WTC11 (cell line): ENCODE data around the gene DUSP22. TPM values are rescaled to one million over a fixed set of nuclear protein-coding genes. Genes with fewer than 3 reads are reported as not detected.
"Not testable (repeated sequence)": the region's sequence is repeated elsewhere in the genome, so short reads cannot be mapped to it uniquely, and the experiment has no call there.

Experiments used
- ATAC-seq: fragments of 200-7000 bp; cut with Tn5 transposase; 2 replicates; pipeline ENCODE4 v1.10.0; 2021; ENCODE audit warnings: mild to moderate bottlenecking, moderate library complexity
- CTCF ChIA-PET: fragments of 300-600 bp; sonication (Branson Sonifier 250); formaldehyde crosslinking; loops from one replicate; lab custom pipeline; 2021; ENCODE audit warnings: antibody characterized with exemption; lab: Charles Lee
- POLR2A ChIA-PET: fragments of 350-600 bp; sonication (Branson Sonifier 250); formaldehyde crosslinking; loops from one replicate; lab custom pipeline; 2021; ENCODE audit warnings: antibody characterized with exemption; lab: Charles Lee
- DNase-seq: peaks from one replicate; pipeline ENCODE4 v3.0.0; 2021; ENCODE audit warnings: low spot score
- H3K27ac Mint-ChIP-seq: 2 replicates; pipeline ENCODE4 v1.8.0; 2021; ENCODE audit warnings: mixed read lengths
- H3K27me3 Mint-ChIP-seq: 2 replicates; pipeline ENCODE4 v1.8.0; 2021; ENCODE audit warnings: low read depth, mild to moderate bottlenecking, moderate library complexity, mixed read lengths
- H3K36me3 Mint-ChIP-seq: 2 replicates; pipeline ENCODE4 v1.8.0; 2021; ENCODE audit warnings: mixed read lengths
- H3K4me1 Mint-ChIP-seq: 2 replicates; pipeline ENCODE4 v1.8.0; 2022; ENCODE audit warnings: mixed read lengths
- H3K4me3 Mint-ChIP-seq: 2 replicates; pipeline ENCODE4 v1.8.0; 2021; ENCODE audit warnings: mild to moderate bottlenecking, moderate library complexity, mixed read lengths
- H3K9me3 Mint-ChIP-seq: 2 replicates; pipeline ENCODE4 v1.8.0; 2021; ENCODE audit warnings: mixed read lengths
- AFF4 ChIP-seq: sonication (generic); formaldehyde crosslinking; IDR thresholded peaks from 2 replicates; pipeline ENCODE4 v1.8.1; 2023; ENCODE audit warnings: mild to moderate bottlenecking, missing genetic modification reagents, borderline replicate concordance
- CBFB ChIP-seq: sonication (generic); formaldehyde crosslinking; IDR thresholded peaks from 2 replicates; pipeline ENCODE4 v1.8.1; 2022; ENCODE audit warnings: mild to moderate bottlenecking, low read depth, missing genetic modification reagents
- CREB1 ChIP-seq: sonication (generic); formaldehyde crosslinking; IDR thresholded peaks from 2 replicates; pipeline ENCODE4 v1.8.0; 2023; ENCODE audit warnings: mild to moderate bottlenecking, missing genetic modification reagents
- FOXJ3 ChIP-seq: sonication (generic); formaldehyde crosslinking; IDR thresholded peaks from 2 replicates; pipeline ENCODE4 v1.9.0; 2021; ENCODE audit warnings: missing genetic modification reagents, mild to moderate bottlenecking, borderline replicate concordance
- FOXP4 ChIP-seq: sonication (generic); formaldehyde crosslinking; IDR thresholded peaks from 2 replicates; pipeline ENCODE4 v1.8.0; 2022; ENCODE audit warnings: mild to moderate bottlenecking, missing genetic modification reagents
- IRF1 ChIP-seq: sonication (generic); formaldehyde crosslinking; IDR thresholded peaks from 2 replicates; pipeline ENCODE4 v1.8.0; 2023; ENCODE audit warnings: missing genetic modification reagents
- MAX ChIP-seq: sonication (generic); formaldehyde crosslinking; IDR thresholded peaks from 2 replicates; pipeline ENCODE4 v1.8.0; 2022; ENCODE audit warnings: mild to moderate bottlenecking, missing genetic modification reagents
- SMAD3 ChIP-seq: sonication (generic); formaldehyde crosslinking; IDR thresholded peaks from 2 replicates; pipeline ENCODE4 v1.8.0; 2022; ENCODE audit warnings: missing genetic modification reagents, mild to moderate bottlenecking, borderline replicate concordance
- SP1 ChIP-seq: sonication (generic); formaldehyde crosslinking; conservative IDR thresholded peaks from 2 replicates; pipeline ENCODE4 v1.8.1; 2022; ENCODE audit warnings: missing genetic modification reagents
- TCF7 ChIP-seq: sonication (generic); formaldehyde crosslinking; IDR thresholded peaks from 2 replicates; pipeline ENCODE4 v1.8.0; 2022; ENCODE audit warnings: mild to moderate bottlenecking, low read depth, missing genetic modification reagents, moderate library complexity
- TP53 ChIP-seq: sonication (generic); formaldehyde crosslinking; IDR thresholded peaks from 2 replicates; pipeline ENCODE4 v1.8.1; 2023; ENCODE audit warnings: mild to moderate bottlenecking, missing genetic modification reagents
- ZNF138 ChIP-seq: sonication (generic); formaldehyde crosslinking; conservative IDR thresholded peaks from 2 replicates; pipeline ENCODE4 v1.8.1; 2022; ENCODE audit warnings: mild to moderate bottlenecking, moderate library complexity, missing genetic modification reagents
- ZNF232 ChIP-seq: sonication (generic); formaldehyde crosslinking; IDR thresholded peaks from 2 replicates; pipeline ENCODE4 v1.8.0; 2022; ENCODE audit warnings: mild to moderate bottlenecking, missing genetic modification reagents
- ZNF317 ChIP-seq: sonication (generic); formaldehyde crosslinking; IDR thresholded peaks from 2 replicates; pipeline ENCODE4 v1.8.1; 2023; ENCODE audit warnings: low read depth, mild to moderate bottlenecking, moderate library complexity, missing genetic modification reagents, borderline replicate concordance
- ZNF416 ChIP-seq: fragments of 250-450 bp; sonication (Bioruptor Pico); IDR thresholded peaks from 2 replicates; pipeline ENCODE4 v1.9.0; 2021; ENCODE audit warnings: mild to moderate bottlenecking, inconsistent platforms
- ZNF671 ChIP-seq: fragments of 250-450 bp; sonication (Bioruptor Pico); IDR thresholded peaks from 2 replicates; pipeline ENCODE4 v1.8.0; 2021; ENCODE audit warnings: mild to moderate bottlenecking
- total RNA-seq: library from RNA; stranded (reverse); gene quantifications from 3 replicates; pipeline ENCODE4 v1.2.3, GENCODE V29; 2021
- TF ChIP-seq, protein P1 (sequence below): fragments of 250-450 bp; sonication (Bioruptor Pico); IDR thresholded peaks from 2 replicates; pipeline ENCODE4 v1.9.0; 2021; ENCODE audit warnings: moderate library complexity, mild to moderate bottlenecking, inconsistent platforms, borderline replicate concordance
- TF ChIP-seq, protein P2 (sequence below): fragments of 250-450 bp; sonication (Bioruptor Pico); IDR thresholded peaks from 2 replicates; pipeline ENCODE4 v1.8.0; 2021; ENCODE audit warnings: mild to moderate bottlenecking
- TF ChIP-seq, protein P3 (sequence below): sonication (generic); formaldehyde crosslinking; IDR thresholded peaks from 2 replicates; pipeline ENCODE4 v1.8.1; 2023; ENCODE audit warnings: mild to moderate bottlenecking, missing genetic modification reagents

DUSP22 gene
- total RNA-seq, 1 experiment from 2014 or later, result 38.5 TPM

DNA sequence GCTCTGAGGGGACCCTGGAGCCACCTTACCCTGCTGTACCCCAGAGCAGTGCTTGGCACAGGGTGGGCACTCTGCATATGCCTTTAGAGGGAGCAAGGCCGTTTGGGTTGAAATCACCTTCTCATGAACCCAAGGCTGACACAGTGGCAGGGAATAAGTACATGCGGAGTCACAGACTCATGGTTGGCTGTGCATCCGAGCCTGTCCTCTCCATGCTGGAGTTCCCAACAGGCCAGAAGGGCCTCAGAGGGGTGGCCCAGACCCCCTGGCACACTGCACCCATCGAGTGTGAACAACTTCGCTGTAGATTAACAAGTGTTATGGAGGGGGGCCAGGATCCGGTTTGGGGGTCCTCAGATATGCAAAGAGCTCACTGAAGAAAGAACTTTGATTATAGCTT is 78.3 kb downstream of the DUSP22 start:
- Mint-ChIP-seq H3K27me3 (peaks cover 19% of the 10 kb centered on the region), H3K27ac (no peak overlapping the region), H3K9me3 (peaks cover 59% of the 10 kb centered on the region), H3K4me3 (no peak overlapping the region), H3K36me3 (peaks cover 64% of the 10 kb centered on the region), H3K4me1 (peaks cover 14% of the 10 kb centered on the region)
- TF ChIP-seq ZNF416 (CRISPR knock-in tag) (no peak), CREB1 (CRISPR knock-in tag) (no peak), TP53 (no peak), CBFB (CRISPR knock-in tag) (no peak), MAX (CRISPR knock-in tag) (no peak), SMAD3 (no peak), FOXJ3 (CRISPR knock-in tag) (no peak), ZNF138 (no peak), TCF7 (CRISPR knock-in tag) (no peak)
- TF ChIP-seq, protein P1, sequence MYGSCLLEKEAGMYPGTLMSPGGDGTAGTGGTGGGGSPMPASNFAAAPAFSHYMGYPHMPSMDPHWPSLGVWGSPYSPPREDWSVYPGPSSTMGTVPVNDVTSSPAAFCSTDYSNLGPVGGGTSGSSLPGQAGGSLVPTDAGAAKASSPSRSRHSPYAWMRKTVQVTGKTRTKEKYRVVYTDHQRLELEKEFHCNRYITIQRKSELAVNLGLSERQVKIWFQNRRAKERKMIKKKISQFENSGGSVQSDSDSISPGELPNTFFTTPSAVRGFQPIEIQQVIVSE (CRISPR knock-in tag), result no peak
- no peak for ATAC-seq
- no peak for DNase-seq
- POLR2A ChIA-PET, result no interaction called here
- CTCF ChIA-PET, result no interaction called here

DNA sequence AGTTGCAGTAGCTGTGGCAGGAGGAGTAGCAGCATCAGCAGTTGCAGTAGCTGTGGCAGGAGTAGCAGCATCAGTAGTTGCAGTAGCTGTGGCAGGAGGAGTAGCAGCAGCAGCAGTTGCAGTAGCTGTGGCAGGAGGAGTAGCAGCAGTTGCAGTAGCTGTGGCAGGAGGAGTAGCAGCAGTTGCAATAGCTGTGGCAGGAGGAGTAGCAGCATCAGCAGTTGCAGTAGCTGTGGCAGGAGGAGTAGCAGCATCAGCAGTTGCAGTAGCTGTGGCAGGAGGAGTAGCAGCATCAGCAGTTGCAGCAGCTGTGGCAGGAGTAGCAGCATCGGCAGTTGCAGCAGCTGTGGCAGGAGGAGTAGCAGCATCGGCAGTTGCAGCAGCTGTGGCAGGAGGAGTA is 79.6 kb downstream of the DUSP22 start:
- CTCF ChIA-PET, H3K27ac Mint-ChIP-seq, POLR2A ChIA-PET, ATAC-seq, H3K4me3 Mint-ChIP-seq, DNase-seq: not testable (repeated sequence)
- Mint-ChIP-seq H3K9me3 (peaks cover 58% of the 10 kb centered on the region), H3K4me1 (peaks cover 14% of the 10 kb centered on the region), H3K36me3 (peaks cover 59% of the 10 kb centered on the region), H3K27me3 (peaks cover 16% of the 10 kb centered on the region)

DNA sequence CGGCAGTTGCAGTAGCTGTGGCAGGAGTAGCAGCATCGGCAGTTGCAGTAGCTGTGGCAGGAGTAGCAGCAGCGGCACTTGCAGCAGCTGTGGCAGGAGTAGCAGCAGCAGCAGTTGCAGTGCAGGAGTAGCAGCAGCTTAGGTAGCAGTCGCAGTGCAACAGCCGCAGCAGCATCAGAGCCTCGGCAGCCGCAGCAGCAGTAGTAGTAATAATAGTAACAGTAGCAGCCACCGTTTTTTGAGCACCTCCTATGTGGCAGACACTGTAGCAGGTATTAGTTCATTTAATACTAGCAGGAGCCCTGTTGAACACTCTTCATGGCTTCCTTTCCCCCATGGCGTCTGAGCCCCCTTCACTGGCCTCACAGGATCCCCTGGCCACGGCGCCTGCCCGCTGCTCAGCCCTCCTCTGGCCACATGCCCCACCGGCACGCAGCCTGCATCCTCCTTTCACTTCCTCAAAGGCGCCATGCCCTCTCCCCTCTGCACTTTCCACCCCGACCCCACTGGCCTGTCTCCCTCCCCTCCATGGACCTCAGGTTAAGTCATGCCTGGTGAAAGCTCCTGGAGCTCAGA is 80.1 kb downstream of the DUSP22 start:
- peaks cover 58% of the 10 kb centered on the region for H3K36me3 Mint-ChIP-seq
- H3K27ac Mint-ChIP-seq, result no peak overlapping the region
- H3K4me1 Mint-ChIP-seq, result peaks cover 14% of the 10 kb centered on the region
- no peak for ATAC-seq
- TF ChIP-seq ZNF416 (CRISPR knock-in tag) (no peak), ZNF317 (CRISPR knock-in tag) (no peak), AFF4 (CRISPR knock-in tag) (no peak), SP1 (CRISPR knock-in tag) (no peak), ZNF671 (no peak), FOXP4 (CRISPR knock-in tag) (no peak), ZNF232 (no peak), SMAD3 (no peak), IRF1 (no peak)
- TF ChIP-seq, protein P2, sequence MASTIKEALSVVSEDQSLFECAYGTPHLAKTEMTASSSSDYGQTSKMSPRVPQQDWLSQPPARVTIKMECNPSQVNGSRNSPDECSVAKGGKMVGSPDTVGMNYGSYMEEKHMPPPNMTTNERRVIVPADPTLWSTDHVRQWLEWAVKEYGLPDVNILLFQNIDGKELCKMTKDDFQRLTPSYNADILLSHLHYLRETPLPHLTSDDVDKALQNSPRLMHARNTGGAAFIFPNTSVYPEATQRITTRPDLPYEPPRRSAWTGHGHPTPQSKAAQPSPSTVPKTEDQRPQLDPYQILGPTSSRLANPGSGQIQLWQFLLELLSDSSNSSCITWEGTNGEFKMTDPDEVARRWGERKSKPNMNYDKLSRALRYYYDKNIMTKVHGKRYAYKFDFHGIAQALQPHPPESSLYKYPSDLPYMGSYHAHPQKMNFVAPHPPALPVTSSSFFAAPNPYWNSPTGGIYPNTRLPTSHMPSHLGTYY (CRISPR knock-in tag), result no peak
- TF ChIP-seq, protein P3, sequence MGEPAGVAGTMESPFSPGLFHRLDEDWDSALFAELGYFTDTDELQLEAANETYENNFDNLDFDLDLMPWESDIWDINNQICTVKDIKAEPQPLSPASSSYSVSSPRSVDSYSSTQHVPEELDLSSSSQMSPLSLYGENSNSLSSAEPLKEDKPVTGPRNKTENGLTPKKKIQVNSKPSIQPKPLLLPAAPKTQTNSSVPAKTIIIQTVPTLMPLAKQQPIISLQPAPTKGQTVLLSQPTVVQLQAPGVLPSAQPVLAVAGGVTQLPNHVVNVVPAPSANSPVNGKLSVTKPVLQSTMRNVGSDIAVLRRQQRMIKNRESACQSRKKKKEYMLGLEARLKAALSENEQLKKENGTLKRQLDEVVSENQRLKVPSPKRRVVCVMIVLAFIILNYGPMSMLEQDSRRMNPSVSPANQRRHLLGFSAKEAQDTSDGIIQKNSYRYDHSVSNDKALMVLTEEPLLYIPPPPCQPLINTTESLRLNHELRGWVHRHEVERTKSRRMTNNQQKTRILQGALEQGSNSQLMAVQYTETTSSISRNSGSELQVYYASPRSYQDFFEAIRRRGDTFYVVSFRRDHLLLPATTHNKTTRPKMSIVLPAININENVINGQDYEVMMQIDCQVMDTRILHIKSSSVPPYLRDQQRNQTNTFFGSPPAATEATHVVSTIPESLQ, result no peak
- TF ChIP-seq, all 79 proteins: peak for 0
- Mint-ChIP-seq H3K27me3 (peaks cover 16% of the 10 kb centered on the region), H3K4me3 (no peak overlapping the region), H3K9me3 (peaks cover 57% of the 10 kb centered on the region)
- ChIA-PET CTCF (interaction anchor here (1.7 kb wide), 1 partner anchor 156 kb away, joined by 11 read pairs; no protein-coding TSS in a partner anchor), POLR2A (no interaction called here)
- no peak for DNase-seq
